MCF 10A (cell line): ENCODE measurements around the gene IGFLR1. TPM values are rescaled to one million over a fixed set of nuclear protein-coding genes. Genes with fewer than 3 reads are reported as not detected.

Experiments
- BruUV-seq: library from RNA; stranded (reverse); fragments of 400-500 nt; replicated peaks from 2 replicates; lab custom pipeline; 2021; lab: Mats Ljungman, UMichigan
- CTCF ChIA-PET: fragments of 300-600 bp; sonication (Branson Sonifier 250); formaldehyde crosslinking; extraction: SDS; loops from one replicate; lab custom pipeline; 2021; ENCODE audit warnings: antibody characterized with exemption, inconsistent platforms; lab: Yijun Ruan, JAX
- POLR2A ChIA-PET: fragments of 300-600, 350-650 bp; sonication (Branson Sonifier 250); formaldehyde crosslinking; extraction: SDS; loops from one replicate; lab custom pipeline; 2020; ENCODE audit warnings: antibody characterized with exemption, inconsistent platforms; lab: Yijun Ruan, JAX
- DNase-seq: peaks from one replicate; pipeline ENCODE4 v3.0.0-alpha.2; 2018; ENCODE audit not compliant: unreplicated experiment
- H3K27ac Mint-ChIP-seq: one replicate; pipeline ENCODE4 v1.8.0; 2022; ENCODE audit warnings: mild to moderate bottlenecking, low read depth, mixed read lengths; ENCODE audit not compliant: unreplicated experiment
- H3K27me3 Mint-ChIP-seq: one replicate; pipeline ENCODE4 v1.8.0; 2022; ENCODE audit warnings: mixed read lengths; ENCODE audit not compliant: insufficient read depth, unreplicated experiment
- H3K36me3 Mint-ChIP-seq: one replicate; pipeline ENCODE4 v1.8.0; 2022; ENCODE audit warnings: mild to moderate bottlenecking, moderate library complexity, mixed read lengths; ENCODE audit not compliant: insufficient read depth, unreplicated experiment
- H3K4me1 Mint-ChIP-seq: one replicate; pipeline ENCODE4 v1.8.0; 2022; ENCODE audit warnings: mixed read lengths; ENCODE audit not compliant: insufficient read depth, unreplicated experiment
- H3K4me3 Mint-ChIP-seq: one replicate; pipeline ENCODE4 v1.8.0; 2022; ENCODE audit warnings: mild to moderate bottlenecking, moderate library complexity, mixed read lengths; ENCODE audit not compliant: unreplicated experiment
- H3K9me3 Mint-ChIP-seq: one replicate; pipeline ENCODE4 v1.8.0; 2022; ENCODE audit warnings: mixed read lengths; ENCODE audit not compliant: unreplicated experiment
- intact Hi-C: fragments of 100-400 bp; cut with micrococcal nuclease; formaldehyde crosslinking; loops from 2 replicates; pipeline ENCODE4 v1.14.1; 2022
- total RNA-seq: library from RNA; stranded (reverse); gene quantifications from 2 replicates; pipeline ENCODE4 v1.2.3, GENCODE V29; 2022
- TF ChIP-seq, protein P1 (sequence below): fragments of 200-600 bp; IDR thresholded peaks from one replicate; pipeline ENCODE4 v1.8.0; 2022; ENCODE audit warnings: antibody characterized with exemption, mild to moderate bottlenecking; ENCODE audit not compliant: unreplicated experiment

The IGFLR1 gene
- total RNA-seq, 1 experiment from 2014 or later = 4.2 TPM

DNA sequence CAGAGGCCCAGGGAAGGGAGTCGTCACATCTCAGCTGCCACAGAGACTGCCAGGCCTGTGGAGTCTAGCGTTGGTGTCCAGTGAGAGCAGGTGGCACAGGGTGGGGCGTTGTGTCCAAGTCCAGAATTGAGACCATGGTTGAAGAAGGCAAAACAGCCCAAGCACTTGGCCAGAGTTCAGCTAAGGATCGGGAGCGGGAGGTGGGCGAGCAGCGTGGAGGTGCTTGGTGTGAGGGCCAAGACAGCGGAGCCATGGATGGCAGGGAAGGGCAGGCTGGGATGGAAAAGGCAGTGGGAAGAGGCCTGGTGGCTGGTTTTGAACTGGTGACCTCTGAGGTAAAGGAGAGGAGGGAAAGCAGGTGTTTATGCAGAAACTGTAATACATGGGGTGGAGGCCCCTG lies 8.0 kb downstream of the IGFLR1 start:
- ChIA-PET CTCF (interaction anchor here (0.9 kb wide), 1 partner anchor 27 kb away, joined by 3 read pairs; no protein-coding TSS in a partner anchor), POLR2A (no interaction called here)
- BruUV-seq = no TSS peak
- peak overlapping the region; percentile 54 for H3K27ac Mint-ChIP-seq
- H3K27me3 Mint-ChIP-seq = no peaks in the 10 kb centered on the region
- H3K4me1 Mint-ChIP-seq = no peaks in the 10 kb centered on the region
- TF ChIP-seq, protein P1, sequence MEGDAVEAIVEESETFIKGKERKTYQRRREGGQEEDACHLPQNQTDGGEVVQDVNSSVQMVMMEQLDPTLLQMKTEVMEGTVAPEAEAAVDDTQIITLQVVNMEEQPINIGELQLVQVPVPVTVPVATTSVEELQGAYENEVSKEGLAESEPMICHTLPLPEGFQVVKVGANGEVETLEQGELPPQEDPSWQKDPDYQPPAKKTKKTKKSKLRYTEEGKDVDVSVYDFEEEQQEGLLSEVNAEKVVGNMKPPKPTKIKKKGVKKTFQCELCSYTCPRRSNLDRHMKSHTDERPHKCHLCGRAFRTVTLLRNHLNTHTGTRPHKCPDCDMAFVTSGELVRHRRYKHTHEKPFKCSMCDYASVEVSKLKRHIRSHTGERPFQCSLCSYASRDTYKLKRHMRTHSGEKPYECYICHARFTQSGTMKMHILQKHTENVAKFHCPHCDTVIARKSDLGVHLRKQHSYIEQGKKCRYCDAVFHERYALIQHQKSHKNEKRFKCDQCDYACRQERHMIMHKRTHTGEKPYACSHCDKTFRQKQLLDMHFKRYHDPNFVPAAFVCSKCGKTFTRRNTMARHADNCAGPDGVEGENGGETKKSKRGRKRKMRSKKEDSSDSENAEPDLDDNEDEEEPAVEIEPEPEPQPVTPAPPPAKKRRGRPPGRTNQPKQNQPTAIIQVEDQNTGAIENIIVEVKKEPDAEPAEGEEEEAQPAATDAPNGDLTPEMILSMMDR = no peak
- no peak overlapping the region for H3K4me3 Mint-ChIP-seq
- intact Hi-C loops = no loop called here
- H3K9me3 Mint-ChIP-seq = no peaks in the 10 kb centered on the region
- H3K36me3 Mint-ChIP-seq = peaks cover 51% of the 10 kb centered on the region
- no peak for DNase-seq

DNA sequence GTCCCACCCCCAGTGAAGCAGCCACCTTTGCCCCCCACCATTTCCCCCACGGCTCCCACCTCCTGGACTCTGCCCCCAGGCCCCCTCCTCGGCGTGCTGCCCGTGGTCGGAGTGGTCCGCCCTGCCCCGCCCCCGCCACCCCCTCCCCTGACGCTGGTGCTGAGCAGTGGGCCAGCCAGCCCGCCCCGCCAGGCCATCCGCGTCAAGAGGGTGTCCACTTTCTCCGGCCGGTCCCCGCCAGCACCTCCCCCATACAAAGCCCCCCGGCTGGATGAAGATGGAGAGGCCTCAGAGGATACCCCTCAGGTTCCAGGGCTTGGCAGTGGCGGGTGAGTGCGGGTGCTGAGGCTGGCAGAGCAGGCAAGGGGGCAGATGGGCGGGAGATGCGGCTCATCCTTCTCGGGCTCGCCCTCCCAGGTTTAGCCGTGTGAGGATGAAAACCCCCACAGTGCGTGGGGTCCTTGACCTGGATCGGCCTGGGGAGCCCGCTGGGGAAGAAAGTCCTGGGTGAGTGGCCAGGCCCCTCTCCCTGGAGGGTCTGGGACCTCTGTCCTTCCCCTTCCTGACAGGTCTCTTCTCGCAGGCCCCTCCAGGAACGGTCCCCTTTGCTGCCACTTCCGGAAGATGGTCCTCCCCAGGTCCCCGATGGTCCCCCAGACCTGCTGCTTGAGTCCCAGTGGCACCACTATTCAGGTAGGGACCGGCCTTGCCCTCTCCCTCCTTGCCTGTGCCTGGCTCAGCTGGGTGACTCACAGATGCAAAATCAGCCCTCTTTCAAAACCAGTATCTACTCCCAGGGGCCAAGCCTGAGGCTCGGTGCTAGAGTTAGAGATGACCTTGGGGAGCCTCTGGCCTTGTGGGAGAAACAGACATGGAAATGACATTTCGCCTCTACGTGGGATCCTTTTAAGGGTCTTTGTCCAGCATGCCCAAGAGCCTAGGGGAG lies 8.8 kb downstream of the IGFLR1 start:
- no peak overlapping the region for H3K27ac Mint-ChIP-seq
- ChIA-PET CTCF (no interaction called here), POLR2A (no interaction called here)

DNA sequence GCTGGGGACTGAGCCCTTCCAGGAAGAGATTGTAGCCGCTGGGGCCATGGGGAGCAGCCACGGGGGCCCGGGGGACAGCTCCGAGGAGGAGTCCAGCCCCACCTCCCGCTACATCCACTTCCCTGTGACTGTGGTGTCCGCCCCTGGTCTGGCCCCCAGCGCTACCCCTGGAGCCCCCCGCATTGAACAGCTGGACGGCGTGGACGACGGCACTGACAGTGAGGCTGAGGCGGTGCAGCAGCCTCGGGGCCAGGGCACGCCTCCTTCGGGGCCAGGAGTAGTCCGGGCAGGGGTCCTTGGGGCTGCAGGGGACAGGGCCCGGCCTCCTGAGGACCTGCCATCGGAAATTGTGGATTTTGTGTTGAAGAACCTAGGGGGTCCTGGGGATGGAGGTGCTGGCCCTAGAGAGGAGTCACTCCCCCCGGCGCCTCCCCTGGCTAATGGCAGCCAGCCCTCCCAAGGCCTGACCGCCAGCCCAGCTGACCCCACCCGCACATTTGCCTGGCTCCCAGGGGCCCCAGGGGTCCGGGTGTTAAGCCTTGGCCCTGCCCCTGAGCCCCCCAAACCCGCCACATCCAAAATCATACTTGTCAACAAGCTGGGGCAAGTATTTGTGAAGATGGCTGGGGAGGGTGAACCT lies 9.6 kb downstream of the IGFLR1 start:
- ChIA-PET POLR2A (interaction anchor here (0.6 to 1.2 kb wide), 2 partner anchors 11 to 14 kb away, joined by 3 to 4 read pairs; no protein-coding TSS in a partner anchor), CTCF (no interaction called here)
- no peak overlapping the region for H3K4me3 Mint-ChIP-seq
- H3K9me3 Mint-ChIP-seq = no peaks in the 10 kb centered on the region
- TF ChIP-seq, protein P1 = no peak
- BruUV-seq = TSS peak; percentile 9
- no peaks in the 10 kb centered on the region for H3K27me3 Mint-ChIP-seq
- no peak for DNase-seq
- H3K36me3 Mint-ChIP-seq = peaks cover 57% of the 10 kb centered on the region
- intact Hi-C loops = no loop called here
- H3K27ac Mint-ChIP-seq = no peak overlapping the region
- no peaks in the 10 kb centered on the region for H3K4me1 Mint-ChIP-seq

More for the DNA sequence above, 8.8 kb downstream of the IGFLR1 start:
- no peak for DNase-seq
- H3K27me3 Mint-ChIP-seq = no peaks in the 10 kb centered on the region
- intact Hi-C loops = no loop called here
- no TSS peak for BruUV-seq
- no peaks in the 10 kb centered on the region for H3K4me1 Mint-ChIP-seq
- TF ChIP-seq, protein P1 = no peak
- H3K36me3 Mint-ChIP-seq = peaks cover 56% of the 10 kb centered on the region
- no peak overlapping the region for H3K4me3 Mint-ChIP-seq
- H3K9me3 Mint-ChIP-seq = no peaks in the 10 kb centered on the region
